Activated B cell treated with CpG ODN at 0.5 μM for 24 hours (primary cell): ENCODE results near the gene GPD2. TPM values are rescaled to one million over a fixed set of nuclear protein-coding genes. Genes with fewer than 3 reads are reported as not detected.

Experiments used
- ATAC-seq: fragments of 200-7000 bp; cut with Tn5 transposase; one replicate; pipeline ENCODE4 v1.10.0; 2021; ENCODE audit warnings: low read depth, mild to moderate bottlenecking, moderate library complexity
- CTCF ChIA-PET: fragments of 350-600 bp; sonication (Branson Sonifier 250); formaldehyde crosslinking; loops from one replicate; lab custom pipeline; 2021; ENCODE audit warnings: antibody characterized with exemption; lab: Charles Lee
- POLR2A ChIA-PET: fragments of 350-600 bp; sonication (Branson Sonifier 250); formaldehyde crosslinking; loops from one replicate; lab custom pipeline; 2021; ENCODE audit warnings: antibody characterized with exemption; lab: Charles Lee
- DNase-seq: peaks from one replicate; pipeline ENCODE4 v3.0.0; 2022
- H3K27ac Mint-ChIP-seq: one replicate; pipeline ENCODE4 v1.8.0; 2020; ENCODE audit warnings: mixed read lengths
- H3K27me3 Mint-ChIP-seq: one replicate; pipeline ENCODE4 v1.8.0; 2021; ENCODE audit warnings: mixed read lengths
- H3K36me3 Mint-ChIP-seq: one replicate; pipeline ENCODE4 v1.8.0; 2021; ENCODE audit warnings: low read depth, mixed read lengths
- H3K4me1 Mint-ChIP-seq: one replicate; pipeline ENCODE4 v1.8.0; 2021; ENCODE audit warnings: mixed read lengths
- H3K4me3 Mint-ChIP-seq: one replicate; pipeline ENCODE4 v1.8.0; 2020; ENCODE audit warnings: mild to moderate bottlenecking, mixed read lengths
- H3K9me3 Mint-ChIP-seq: one replicate; pipeline ENCODE4 v1.8.0; 2020; ENCODE audit warnings: mixed read lengths
- intact Hi-C: fragments of 100-400 bp; cut with micrococcal nuclease; formaldehyde crosslinking; loops from one replicate; pipeline ENCODE4 v1.15.1; 2024
- total RNA-seq: library from RNA; stranded (reverse); gene quantifications from 2 replicates; pipeline ENCODE4 v1.2.3, GENCODE V29; 2022
- TF ChIP-seq, protein P1 (sequence below): fragments of 200-600 bp; IDR thresholded peaks from one replicate; pipeline ENCODE4 v1.8.0; 2022; ENCODE audit warnings: antibody characterized with exemption, mild to moderate bottlenecking

The GPD2 gene
- total RNA-seq, 1 donor from 2014 or later: 17.8 TPM

GRCh38 chr2:156512451-156512850 is 76.3 kb downstream of the GPD2 start:
- H3K9me3 Mint-ChIP-seq: no peaks in the 10 kb centered on the region
- H3K4me1 Mint-ChIP-seq: peaks cover 9% of the 10 kb centered on the region
- TF ChIP-seq, protein P1, sequence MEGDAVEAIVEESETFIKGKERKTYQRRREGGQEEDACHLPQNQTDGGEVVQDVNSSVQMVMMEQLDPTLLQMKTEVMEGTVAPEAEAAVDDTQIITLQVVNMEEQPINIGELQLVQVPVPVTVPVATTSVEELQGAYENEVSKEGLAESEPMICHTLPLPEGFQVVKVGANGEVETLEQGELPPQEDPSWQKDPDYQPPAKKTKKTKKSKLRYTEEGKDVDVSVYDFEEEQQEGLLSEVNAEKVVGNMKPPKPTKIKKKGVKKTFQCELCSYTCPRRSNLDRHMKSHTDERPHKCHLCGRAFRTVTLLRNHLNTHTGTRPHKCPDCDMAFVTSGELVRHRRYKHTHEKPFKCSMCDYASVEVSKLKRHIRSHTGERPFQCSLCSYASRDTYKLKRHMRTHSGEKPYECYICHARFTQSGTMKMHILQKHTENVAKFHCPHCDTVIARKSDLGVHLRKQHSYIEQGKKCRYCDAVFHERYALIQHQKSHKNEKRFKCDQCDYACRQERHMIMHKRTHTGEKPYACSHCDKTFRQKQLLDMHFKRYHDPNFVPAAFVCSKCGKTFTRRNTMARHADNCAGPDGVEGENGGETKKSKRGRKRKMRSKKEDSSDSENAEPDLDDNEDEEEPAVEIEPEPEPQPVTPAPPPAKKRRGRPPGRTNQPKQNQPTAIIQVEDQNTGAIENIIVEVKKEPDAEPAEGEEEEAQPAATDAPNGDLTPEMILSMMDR: no peak
- no peak overlapping the region for H3K4me3 Mint-ChIP-seq
- peaks cover 51% of the 10 kb centered on the region for H3K36me3 Mint-ChIP-seq
- ATAC-seq: no peak
- DNase-seq: no peak
- ChIA-PET POLR2A (no interaction called here), CTCF (no interaction called here)
- intact Hi-C loops: no loop called here
- no peak overlapping the region for H3K27ac Mint-ChIP-seq
- no peaks in the 10 kb centered on the region for H3K27me3 Mint-ChIP-seq

DNA sequence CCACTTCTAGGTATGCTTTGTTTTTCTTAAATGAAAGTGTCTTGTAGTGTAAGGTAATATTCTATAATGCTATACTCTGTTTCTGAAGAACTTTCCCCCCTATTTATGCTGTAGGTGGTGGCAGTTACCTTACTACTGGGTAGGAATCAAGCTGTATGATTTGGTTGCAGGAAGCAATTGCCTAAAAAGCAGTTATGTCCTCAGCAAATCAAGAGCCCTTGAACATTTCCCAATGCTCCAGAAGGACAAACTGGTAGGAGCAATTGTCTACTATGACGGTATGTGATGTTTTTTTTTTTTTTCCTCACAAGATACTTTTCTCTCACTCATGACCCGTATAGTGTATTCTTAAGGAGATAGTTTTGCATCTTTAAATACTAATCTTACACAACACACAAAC is 77.0 kb downstream of the GPD2 start:
- intact Hi-C loops: no loop called here
- POLR2A ChIA-PET: no interaction called here
- TF ChIP-seq, protein P1: no peak
- CTCF ChIA-PET: no interaction called here
- H3K27me3 Mint-ChIP-seq: no peaks in the 10 kb centered on the region
- peaks cover 9% of the 10 kb centered on the region for H3K4me1 Mint-ChIP-seq
- DNase-seq (no peak), ATAC-seq (no peak)
- no peaks in the 10 kb centered on the region for H3K9me3 Mint-ChIP-seq
- H3K36me3 Mint-ChIP-seq: peaks cover 50% of the 10 kb centered on the region
- H3K27ac Mint-ChIP-seq: no peak overlapping the region
- no peak overlapping the region for H3K4me3 Mint-ChIP-seq

DNA sequence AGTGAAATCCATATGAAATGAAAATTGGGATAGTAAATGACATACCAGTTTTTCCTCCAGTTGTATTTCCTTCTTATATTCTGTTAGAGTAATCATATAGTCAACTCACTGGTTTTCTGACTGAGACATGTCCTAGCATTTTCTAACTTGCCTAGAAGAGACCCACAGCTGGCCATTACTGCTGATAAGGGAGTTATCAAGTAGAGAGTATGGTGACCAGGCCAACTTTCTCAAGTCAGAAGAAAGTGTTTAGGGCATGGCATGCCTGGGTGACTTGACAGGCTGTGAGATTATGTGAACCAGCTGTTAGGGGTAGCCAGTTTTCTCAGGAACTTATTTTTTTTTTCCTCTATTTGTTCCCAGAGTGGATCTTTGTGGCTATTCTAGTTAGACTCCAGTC is 81.2 kb downstream of the GPD2 start:
- Mint-ChIP-seq H3K4me3 (no peak overlapping the region), H3K27me3 (no peaks in the 10 kb centered on the region), H3K4me1 (no peaks in the 10 kb centered on the region), H3K36me3 (peaks cover 51% of the 10 kb centered on the region), H3K27ac (no peak overlapping the region), H3K9me3 (peaks cover 3% of the 10 kb centered on the region)
- TF ChIP-seq, protein P1: no peak
- DNase-seq: no peak
- ChIA-PET POLR2A (no interaction called here), CTCF (no interaction called here)
- intact Hi-C loops: no loop called here
- ATAC-seq: no peak

DNA sequence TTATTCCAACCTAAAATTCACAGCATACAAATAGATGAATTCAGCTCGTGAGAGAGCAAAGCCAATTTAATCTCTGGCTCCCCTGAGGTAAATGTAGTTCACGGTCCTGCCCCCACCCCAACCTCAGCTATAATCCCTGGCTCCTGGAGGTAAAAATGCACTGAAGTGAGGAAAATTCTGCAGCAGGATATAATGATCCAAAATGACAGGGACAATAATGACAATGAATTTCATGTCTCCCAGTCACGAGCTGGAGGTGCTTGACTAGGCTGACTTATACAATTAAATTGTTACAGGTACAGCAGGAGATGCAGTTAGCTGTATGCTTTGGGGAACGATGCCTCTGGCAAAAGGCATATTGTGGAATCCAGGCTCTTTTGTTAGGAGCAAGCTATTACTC is 82.0 kb downstream of the GPD2 start:
- peaks cover 3% of the 10 kb centered on the region for H3K9me3 Mint-ChIP-seq
- no peaks in the 10 kb centered on the region for H3K27me3 Mint-ChIP-seq
- intact Hi-C loops: no loop called here
- DNase-seq: no peak
- peaks cover 50% of the 10 kb centered on the region for H3K36me3 Mint-ChIP-seq
- ChIA-PET CTCF (no interaction called here), POLR2A (no interaction called here)
- TF ChIP-seq, protein P1: no peak
- no peak for ATAC-seq
- H3K27ac Mint-ChIP-seq: no peak overlapping the region
- no peak overlapping the region for H3K4me3 Mint-ChIP-seq
- no peaks in the 10 kb centered on the region for H3K4me1 Mint-ChIP-seq

DNA sequence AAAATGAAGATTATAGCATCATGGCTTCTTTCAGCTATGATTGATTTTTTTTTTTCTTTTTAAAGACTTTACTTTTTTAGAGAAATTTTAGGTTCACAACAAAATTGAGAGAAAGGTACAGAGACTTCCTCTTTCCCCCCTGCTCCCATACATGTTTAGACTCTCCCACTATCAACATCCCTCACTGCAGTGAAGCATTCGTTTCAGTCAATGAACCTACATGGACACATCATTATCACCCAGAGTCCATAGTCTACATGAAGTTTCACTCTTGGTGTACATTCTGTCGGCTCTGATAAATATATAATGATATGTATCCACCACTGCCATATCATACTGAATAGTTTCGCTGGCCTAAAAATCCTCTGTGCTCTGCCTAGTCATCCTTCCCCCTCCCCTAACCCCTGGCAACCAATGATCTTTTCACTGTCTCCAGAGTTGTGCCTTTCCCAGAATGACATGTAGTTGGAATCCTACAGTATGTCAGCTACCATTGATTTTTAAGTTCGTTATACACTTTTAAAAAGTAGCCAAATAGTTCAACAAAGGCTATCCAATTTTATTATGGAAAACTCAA is 86.8 kb downstream of the GPD2 start:
- Mint-ChIP-seq H3K27me3 (no peaks in the 10 kb centered on the region), H3K27ac (no peak overlapping the region)
- no peak for ATAC-seq

More for the DNA sequence above, 86.8 kb downstream of the GPD2 start:
- Mint-ChIP-seq H3K4me3 (no peak overlapping the region), H3K9me3 (peaks cover 3% of the 10 kb centered on the region), H3K4me1 (peaks cover 9% of the 10 kb centered on the region), H3K36me3 (peaks cover 33% of the 10 kb centered on the region)
- TF ChIP-seq, protein P1: no peak
- DNase-seq: no peak
- intact Hi-C loops: no loop called here
- ChIA-PET CTCF (no interaction called here), POLR2A (interaction anchor here (0.7 kb wide), 1 partner anchor 11 kb away, joined by 4 read pairs; no protein-coding TSS in a partner anchor)
